ENCODE data around the gene SLC22A23.

- no peak for TF ChIP-seq CTCF (IDR thresholded peaks at IDR 0.05; ENCODE audit: low read length)
- TF ChIP-seq EZH2phosphoT487 (IDR thresholded peaks at IDR 0.05; ENCODE audit: low read length): no peak
- no peak for TF ChIP-seq EZH2 (optimal IDR thresholded peaks at IDR 0.05; ENCODE audit: low read depth, low read length)
Observed at GRCh38 chr6:3335169-3335568, 121.7 kb downstream of the SLC22A23 start.

Data from MM.1S (cell line).